Pancreas (tissue), 10 donors: ENCODE data around the gene GRB10. TPM values are rescaled to one million over a fixed set of nuclear protein-coding genes. Genes with fewer than 3 reads are reported as not detected.

Experiments
- ATAC-seq, 4 donors: fragments of 200-7000 bp; cut with Tn5 transposase; one replicate each; pipeline versions ENCODE4 v1.8.0 to v1.9.1; 2020; ENCODE audit warnings: mild to moderate bottlenecking in 4 of 4, moderate library complexity in 4 of 4
- DNase-seq, 6 donors: peaks; one replicate each; pipeline ENCODE4 v3.0.0-alpha.2; 2020
- FAIRE-seq: peaks from 2 replicates; lab custom pipeline; 2012; peaks lifted over from hg19 to GRCh38; lab: Jason Lieb, UNC
- H3K27ac ChIP-seq, 4 donors: fragments of 200-600 bp; sonication (generic); 1 replicate in 3 of 4; 2 replicates in 1 of 4; pipeline versions ENCODE4 v1.5.0 to v1.8.0; 2020
- H3K27me3 ChIP-seq, 4 donors: fragments of 200-600 bp; one replicate each; pipeline ENCODE4 v1.8.0; 2021
- H3K36me3 ChIP-seq, 3 donors: fragments of 200-600 bp; sonication (generic) in 1 of 3; one replicate each; pipeline versions ENCODE4 v1.5.0 to v1.8.0; 2020 to 2021
- H3K4me1 ChIP-seq, 3 donors: fragments of 200-600 bp; one replicate each; pipeline ENCODE4 v1.8.0; 2021
- H3K4me3 ChIP-seq, 4 donors: fragments of 200-600 bp; sonication (generic) in 2 of 4; one replicate each; pipeline versions ENCODE4 v1.5.0 to v1.8.0; 2020 to 2021
- H3K9me3 ChIP-seq, 4 donors: fragments of 200-600 bp; one replicate each; pipeline ENCODE4 v1.8.0; 2021
- WGBS, 2 donors: extraction: QIAGEN DNeasy Blood & Tissue Kit; methylation state at CpG; one replicate each; pipeline ENCODE4 v1.1.7; 2013; 5-methylcytosine and 5-hydroxymethylcytosine counted together
- intact Hi-C, 3 donors: fragments of 100-400 bp; cut with DNase I; formaldehyde crosslinking; loops; one replicate each; pipeline versions ENCODE4 v1.11.1 to v1.14.2; 2022
- polyA plus RNA-seq, 2 donors: library from polyadenylated mRNA; stranded (reverse); fragments of 200-250 nt; gene quantifications; one replicate each; pipeline ENCODE4 v1.2.3, GENCODE V29; 2013
- total RNA-seq, 6 donors: library from RNA; stranded (reverse); fragmentation: NEBNext Ultra II Directional in 4 of 6; extraction: Animal tissue kit (Norgen Biotek cat#: 25700) in 4 of 6; gene quantifications; one replicate each; pipeline versions ENCODE4 v1.2.1 to v1.2.4, GENCODE V29; 2021 to 2023
- TF ChIP-seq, protein P1 (sequence below), 4 donors: fragments of 200-600 bp; sonication (generic) in 3 of 4; IDR thresholded peaks; one replicate each; pipeline versions ENCODE4 v1.5.0 to v1.8.0; 2021; ENCODE audit warnings: antibody characterized with exemption in 4 of 4
- donor health status: healthy with polysubstance abuse.
- donor health status: DM: no; HTN: no; CAD: no; lungs with moderate emphysema.
- donor health status: DM: no; HTN: no; CAD: no.
- donor health status: control.
- donor health status: control.
- donor health status: Bipolar disorder and iron deficiency.
- donor health status: DM: yes; HTN: yes; CAD: no.
- donor health status: DM: no; HTN: no; CAD: no.
- donor health status: DM: no; HTN: no; CAD: no.
- donor health status: DM: yes; HTN: yes; CAD: no.

GRB10 gene
- total and polyA plus RNA-seq, 8 donors = 69.9 to 199 (median 133) TPM

- ATAC-seq (peak in 1 of 4 donors; percentile 22), FAIRE-seq (no peak)
- intact Hi-C loops = loop anchor here in 1 of 3 donors (10.0 kb wide), 1 partner anchor 143 kb away; no protein-coding TSS in a partner anchor
These were observed 19.2 kb upstream of the GRB10 start for GRCh38 chr7:50801907-50802306.

DNA sequence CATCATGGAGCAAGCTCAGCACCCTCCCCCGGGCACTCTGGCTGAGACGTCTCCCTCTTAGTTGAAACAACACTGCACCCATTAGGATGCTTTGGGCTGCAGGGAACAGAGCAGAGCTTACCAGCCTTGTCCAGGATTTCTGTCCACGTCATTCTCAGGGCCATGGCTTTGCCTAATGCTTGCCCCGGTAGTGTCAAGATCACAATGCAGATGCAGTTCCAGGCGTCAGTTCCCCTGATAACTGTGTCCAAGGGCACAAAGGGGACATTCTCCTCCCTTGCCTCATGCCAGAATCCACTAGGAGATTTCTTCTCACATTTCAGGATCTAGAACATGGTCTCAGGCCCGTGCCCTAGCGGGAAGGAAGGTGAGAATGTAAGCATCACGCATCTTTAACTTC is 17.2 kb upstream of the GRB10 start:
- no peaks in the 10 kb centered on the region for H3K36me3 ChIP-seq
- TF ChIP-seq, protein P1, sequence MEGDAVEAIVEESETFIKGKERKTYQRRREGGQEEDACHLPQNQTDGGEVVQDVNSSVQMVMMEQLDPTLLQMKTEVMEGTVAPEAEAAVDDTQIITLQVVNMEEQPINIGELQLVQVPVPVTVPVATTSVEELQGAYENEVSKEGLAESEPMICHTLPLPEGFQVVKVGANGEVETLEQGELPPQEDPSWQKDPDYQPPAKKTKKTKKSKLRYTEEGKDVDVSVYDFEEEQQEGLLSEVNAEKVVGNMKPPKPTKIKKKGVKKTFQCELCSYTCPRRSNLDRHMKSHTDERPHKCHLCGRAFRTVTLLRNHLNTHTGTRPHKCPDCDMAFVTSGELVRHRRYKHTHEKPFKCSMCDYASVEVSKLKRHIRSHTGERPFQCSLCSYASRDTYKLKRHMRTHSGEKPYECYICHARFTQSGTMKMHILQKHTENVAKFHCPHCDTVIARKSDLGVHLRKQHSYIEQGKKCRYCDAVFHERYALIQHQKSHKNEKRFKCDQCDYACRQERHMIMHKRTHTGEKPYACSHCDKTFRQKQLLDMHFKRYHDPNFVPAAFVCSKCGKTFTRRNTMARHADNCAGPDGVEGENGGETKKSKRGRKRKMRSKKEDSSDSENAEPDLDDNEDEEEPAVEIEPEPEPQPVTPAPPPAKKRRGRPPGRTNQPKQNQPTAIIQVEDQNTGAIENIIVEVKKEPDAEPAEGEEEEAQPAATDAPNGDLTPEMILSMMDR (IDR thresholded peaks at IDR 0.05) = no peak
- peaks cover 0 to 9% (median 9%) of the 10 kb centered on the region in 3 donors for H3K4me1 ChIP-seq
- no peaks in the 10 kb centered on the region for H3K9me3 ChIP-seq
- H3K27ac ChIP-seq = no peak overlapping the region
- no peak for DNase-seq
- no peaks in the 10 kb centered on the region for H3K27me3 ChIP-seq
- no peak for FAIRE-seq
- no peak overlapping the region for H3K4me3 ChIP-seq
- 84 to 90% methylated on average over 8 of the region's 8 CpGs for WGBS, 2 donors
- ATAC-seq = no peak
- intact Hi-C loops = loop anchor here in 2 of 3 donors (10.0 kb wide), 3 partner anchors 115 to 345 kb away; no protein-coding TSS in a partner anchor

More at GRCh38 chr7:50801907-50802306, 19.2 kb upstream of the GRB10 start:
- no peaks in the 10 kb centered on the region for H3K9me3 ChIP-seq
- H3K4me1 ChIP-seq = peaks cover 0 to 5% (median 0%) of the 10 kb centered on the region in 3 donors
- H3K4me3 ChIP-seq = no peak overlapping the region
- 88 to 98% methylated on average over 1 of the region's 1 CpG for WGBS, 2 donors
- no peaks in the 10 kb centered on the region for H3K27me3 ChIP-seq
- no peak overlapping the region for H3K27ac ChIP-seq
- no peak for DNase-seq
- H3K36me3 ChIP-seq = no peaks in the 10 kb centered on the region
- TF ChIP-seq, protein P1 (IDR thresholded peaks at IDR 0.05) = no peak

DNA sequence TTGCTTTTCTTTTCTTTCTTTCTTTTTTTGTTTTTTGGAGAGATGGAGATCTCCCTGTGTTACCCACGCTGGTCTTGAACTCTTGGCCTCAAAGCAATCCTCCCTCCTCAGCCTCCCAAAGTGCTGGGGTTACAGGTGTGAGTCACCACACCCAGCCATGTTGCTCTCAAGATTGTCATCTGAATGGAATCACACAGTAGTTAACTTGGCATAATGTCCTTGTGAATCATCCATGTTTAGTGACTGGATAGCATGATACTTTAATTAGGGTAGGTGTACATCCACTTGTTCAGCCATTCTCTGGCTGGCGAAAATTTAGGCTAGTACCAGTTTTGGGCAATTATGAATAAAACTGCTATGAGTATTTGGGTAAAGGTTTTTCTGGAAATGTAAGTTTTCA is 15.4 kb upstream of the GRB10 start:
- ATAC-seq = no peak
- intact Hi-C loops = loop anchor here in 2 of 3 donors (10.0 kb wide), 2 partner anchors 113 to 347 kb away; no protein-coding TSS in a partner anchor
- Histone ChIP-seq H3K36me3 (no peaks in the 10 kb centered on the region), H3K4me1 (peaks cover 5 to 9% (median 9%) of the 10 kb centered on the region in 3 donors), H3K9me3 (no peaks in the 10 kb centered on the region), H3K4me3 (no peak overlapping the region), H3K27ac (no peak overlapping the region), H3K27me3 (no peaks in the 10 kb centered on the region)
- no peak for FAIRE-seq
- WGBS, 2 donors = 93 to 96% methylated on average over 2 of the region's 2 CpGs
- DNase-seq = no peak
- TF ChIP-seq, protein P1 (IDR thresholded peaks at IDR 0.05) = no peak

DNA sequence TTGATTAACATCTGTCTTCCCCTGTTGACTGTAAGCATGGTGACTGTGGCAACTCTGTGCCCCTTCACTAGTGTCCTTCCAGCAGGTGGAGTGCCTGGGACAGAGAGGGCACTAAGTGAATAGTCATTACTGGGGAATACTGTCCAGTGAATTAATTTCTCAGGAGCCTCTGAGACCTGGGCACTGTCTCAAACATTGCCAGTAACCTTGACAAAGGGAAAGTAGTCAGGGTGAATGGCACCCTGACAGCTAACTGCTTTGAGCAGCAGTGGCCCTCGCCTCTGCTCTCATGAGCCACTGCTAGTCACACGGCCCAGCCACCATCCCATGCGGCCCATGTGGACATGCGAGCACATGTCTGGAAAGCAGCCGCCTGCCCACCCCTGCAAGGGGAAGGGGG is 13.1 kb upstream of the GRB10 start:
- peak in 5 of 6 donors; percentile 49 to 74 (median 53) for DNase-seq
- H3K4me1 ChIP-seq = peaks cover 3 to 9% (median 5%) of the 10 kb centered on the region in 3 donors
- peak; percentile 33 to 74 (median 64) for ATAC-seq
- 47 to 54% methylated on average over 5 of the region's 5 CpGs for WGBS, 2 donors
- no peaks in the 10 kb centered on the region for H3K9me3 ChIP-seq
- TF ChIP-seq, protein P1 (IDR thresholded peaks at IDR 0.05) = no peak
- no peak for FAIRE-seq
- intact Hi-C loops = loop anchor here in 2 of 3 donors (10.0 kb wide), 2 partner anchors 111 to 349 kb away; no protein-coding TSS in a partner anchor
- H3K27me3 ChIP-seq = no peaks in the 10 kb centered on the region
- H3K4me3 ChIP-seq = no peak overlapping the region
- no peaks in the 10 kb centered on the region for H3K36me3 ChIP-seq
- H3K27ac ChIP-seq = peak overlapping the region in 1 of 4 donors; percentile 46

GRCh38 chr7:50795253-50795652 is 12.6 kb upstream of the GRB10 start:
- Histone ChIP-seq H3K27ac (peak overlapping the region in 1 of 4 donors; percentile 39), H3K4me1 (peaks cover 3 to 9% (median 5%) of the 10 kb centered on the region in 3 donors), H3K9me3 (no peaks in the 10 kb centered on the region), H3K4me3 (no peak overlapping the region), H3K36me3 (no peaks in the 10 kb centered on the region), H3K27me3 (no peaks in the 10 kb centered on the region)
- DNase-seq = no peak
- no peak for FAIRE-seq
- TF ChIP-seq, protein P1 (IDR thresholded peaks at IDR 0.05) = no peak
- no peak for ATAC-seq
- WGBS, 2 donors = 64 to 69% methylated on average over 2 of the region's 2 CpGs
- intact Hi-C loops = loop anchor here in 2 of 3 donors (10.0 kb wide), 2 partner anchors 110 to 350 kb away; no protein-coding TSS in a partner anchor
